Natural killer cell (primary cell): ENCODE results near the gene PGAM2. TPM values are rescaled to one million over a fixed set of nuclear protein-coding genes. Genes with fewer than 3 reads are reported as not detected.
A peak's percentile ranks its signal among the peaks of the same experiment; 100 is the strongest.

Source experiments
- ATAC-seq, 3 donors: fragments of 150-1000 bp in 2 of 3; fragments of 200-7000 bp in 1 of 3; cut with Tn5 transposase; 1 replicate in 1 of 3; 2 replicates in 2 of 3; pipeline ENCODE4 v1.10.0; 2021; ENCODE audit warnings: mild to moderate bottlenecking in 2 of 3, moderate library complexity in 2 of 3
- DNase-seq, 2 donors: peaks; one replicate each; pipeline versions ENCODE4 v3.0.0 to v3.0.0-alpha.2; 2013 to 2021; ENCODE audit warnings: mixed read lengths in 1 of 2
- H3K27ac ChIP-seq: one replicate; pipeline ENCODE4 v1.5.1; 2013; ENCODE audit warnings: mild to moderate bottlenecking, low read length
- H3K27me3 ChIP-seq: one replicate; pipeline ENCODE4 v1.6.1; 2013; ENCODE audit warnings: low read length; ENCODE audit not compliant: control insufficient read depth, insufficient read depth
- H3K36me3 ChIP-seq: one replicate; pipeline ENCODE4 v1.6.1; 2013; ENCODE audit warnings: low read length; ENCODE audit not compliant: control insufficient read depth, insufficient read depth
- H3K4me1 ChIP-seq: one replicate; pipeline ENCODE4 v1.6.1; 2013; ENCODE audit warnings: low read length; ENCODE audit not compliant: control insufficient read depth, insufficient read depth
- H3K4me3 ChIP-seq: one replicate; pipeline ENCODE4 v1.5.1; 2013; ENCODE audit warnings: low read length
- H3K9me3 ChIP-seq: one replicate; pipeline ENCODE4 v1.6.1; 2013; ENCODE audit warnings: low read length; ENCODE audit not compliant: control insufficient read depth, insufficient read depth
- H3K27ac Mint-ChIP-seq, 2 donors: one replicate each; pipeline ENCODE4 v1.8.0; 2022; ENCODE audit warnings: mild to moderate bottlenecking in 2 of 2, mixed read lengths in 2 of 2, moderate library complexity in 1 of 2
- H3K27me3 Mint-ChIP-seq, 2 donors: one replicate each; pipeline ENCODE4 v1.8.0; 2022; ENCODE audit warnings: low read depth in 2 of 2, mixed read lengths in 2 of 2
- H3K36me3 Mint-ChIP-seq: one replicate; pipeline ENCODE4 v1.8.0; 2022; ENCODE audit warnings: mixed read lengths
- H3K4me1 Mint-ChIP-seq, 2 donors: one replicate each; pipeline ENCODE4 v1.8.0; 2022; ENCODE audit warnings: mixed read lengths in 2 of 2
- H3K4me3 Mint-ChIP-seq: one replicate; pipeline ENCODE4 v1.8.0; 2022; ENCODE audit warnings: mild to moderate bottlenecking, moderate library complexity, mixed read lengths
- H3K9me3 Mint-ChIP-seq, 2 donors: one replicate each; pipeline ENCODE4 v1.8.0; 2022; ENCODE audit warnings: mixed read lengths in 2 of 2
- WGBS: methylation state at CpG from one replicate; pipeline ENCODE4 v1.1.7; 2013; ENCODE audit warnings: missing lambda C conversion rate; ENCODE audit not compliant: insufficient coverage; 5-methylcytosine and 5-hydroxymethylcytosine counted together
- intact Hi-C: fragments of 100-400 bp; cut with micrococcal nuclease; formaldehyde crosslinking; loops from one replicate; pipeline ENCODE4 v1.14.2; 2022
- total RNA-seq, 4 donors: library from RNA; stranded (reverse); fragments of 120-200 nt in 1 of 4; gene quantifications; one replicate each; pipeline versions ENCODE4 v1.2.3 to v1.2.4, GENCODE V29; 2013 to 2022
- TF ChIP-seq, protein P1 (sequence below): fragments of 200-600 bp; IDR thresholded peaks from one replicate; pipeline ENCODE4 v1.8.0; 2022; ENCODE audit warnings: antibody characterized with exemption

PGAM2 gene
- total RNA-seq, 3 donors from 2014 or later (not counting 1 experiment from before 2014, with no cell fraction given) = 1.0 to 1.9 (median 1.5) TPM

DNA sequence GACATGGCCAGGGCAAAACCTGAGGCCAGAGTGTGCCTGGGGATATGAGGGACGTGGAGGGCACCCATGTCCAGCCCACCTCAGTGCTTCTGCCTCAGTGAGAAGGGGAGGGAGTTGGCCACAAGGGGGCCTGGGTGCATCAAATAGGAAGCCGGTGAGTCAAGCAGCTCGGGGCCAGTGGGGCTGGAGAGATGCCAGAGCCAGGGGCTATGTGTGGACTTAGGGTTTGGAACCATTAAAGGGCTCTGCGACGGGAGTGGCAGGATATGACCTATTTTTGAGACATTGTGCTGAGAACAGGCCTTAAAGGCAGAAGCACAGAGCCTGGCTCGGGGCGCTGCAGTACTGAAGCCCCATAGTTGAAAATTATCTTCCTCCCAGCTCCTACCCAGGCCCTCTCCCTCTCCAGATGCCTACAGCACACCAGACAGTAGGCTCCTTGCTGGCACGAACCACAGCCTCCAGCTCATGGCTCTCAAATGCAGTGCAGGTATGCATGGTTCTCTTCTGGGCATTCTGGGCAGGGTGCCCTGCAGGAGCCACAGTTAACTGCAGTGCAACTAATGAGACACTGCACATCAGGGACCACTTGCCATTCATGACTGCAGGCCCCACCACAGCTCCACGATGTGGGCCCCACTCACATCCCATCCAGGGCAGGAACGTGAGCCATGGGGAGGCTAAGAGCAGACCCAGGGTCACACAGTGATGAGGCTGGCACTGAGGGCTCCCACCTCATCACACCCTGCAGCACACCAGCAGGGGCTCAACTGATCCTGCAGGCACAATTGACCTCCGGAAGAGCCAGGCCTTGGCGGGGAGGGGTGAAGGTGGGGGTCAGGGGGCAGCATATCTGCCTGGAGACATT, 7.2 kb upstream of the PGAM2 start:
- Histone ChIP-seq H3K9me3 (no peaks in the 10 kb centered on the region), H3K27ac (peak overlapping the region; percentile 93), H3K36me3 (peaks cover 34% of the 10 kb centered on the region), H3K27me3 (no peaks in the 10 kb centered on the region), H3K4me1 (peaks cover 35% of the 10 kb centered on the region), H3K4me3 (no peak overlapping the region)
- Mint-ChIP-seq H3K36me3 (peaks cover 4% of the 10 kb centered on the region), H3K4me3 (no peak overlapping the region), H3K27ac (peak overlapping the region; percentile 90 to 94), H3K27me3 (no peaks in the 10 kb centered on the region), H3K9me3 (no peaks in the 10 kb centered on the region), H3K4me1 (peaks cover 11 to 43% of the 10 kb centered on the region in 2 donors)
- ATAC-seq = peak in 1 of 3 donors; percentile 20
- intact Hi-C loops = no loop called here
- TF ChIP-seq, protein P1, sequence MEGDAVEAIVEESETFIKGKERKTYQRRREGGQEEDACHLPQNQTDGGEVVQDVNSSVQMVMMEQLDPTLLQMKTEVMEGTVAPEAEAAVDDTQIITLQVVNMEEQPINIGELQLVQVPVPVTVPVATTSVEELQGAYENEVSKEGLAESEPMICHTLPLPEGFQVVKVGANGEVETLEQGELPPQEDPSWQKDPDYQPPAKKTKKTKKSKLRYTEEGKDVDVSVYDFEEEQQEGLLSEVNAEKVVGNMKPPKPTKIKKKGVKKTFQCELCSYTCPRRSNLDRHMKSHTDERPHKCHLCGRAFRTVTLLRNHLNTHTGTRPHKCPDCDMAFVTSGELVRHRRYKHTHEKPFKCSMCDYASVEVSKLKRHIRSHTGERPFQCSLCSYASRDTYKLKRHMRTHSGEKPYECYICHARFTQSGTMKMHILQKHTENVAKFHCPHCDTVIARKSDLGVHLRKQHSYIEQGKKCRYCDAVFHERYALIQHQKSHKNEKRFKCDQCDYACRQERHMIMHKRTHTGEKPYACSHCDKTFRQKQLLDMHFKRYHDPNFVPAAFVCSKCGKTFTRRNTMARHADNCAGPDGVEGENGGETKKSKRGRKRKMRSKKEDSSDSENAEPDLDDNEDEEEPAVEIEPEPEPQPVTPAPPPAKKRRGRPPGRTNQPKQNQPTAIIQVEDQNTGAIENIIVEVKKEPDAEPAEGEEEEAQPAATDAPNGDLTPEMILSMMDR = peak; percentile 41
- DNase-seq = peak; percentile 43 to 65
- WGBS = 76% methylated on average over 12 of the region's 12 CpGs

DNA sequence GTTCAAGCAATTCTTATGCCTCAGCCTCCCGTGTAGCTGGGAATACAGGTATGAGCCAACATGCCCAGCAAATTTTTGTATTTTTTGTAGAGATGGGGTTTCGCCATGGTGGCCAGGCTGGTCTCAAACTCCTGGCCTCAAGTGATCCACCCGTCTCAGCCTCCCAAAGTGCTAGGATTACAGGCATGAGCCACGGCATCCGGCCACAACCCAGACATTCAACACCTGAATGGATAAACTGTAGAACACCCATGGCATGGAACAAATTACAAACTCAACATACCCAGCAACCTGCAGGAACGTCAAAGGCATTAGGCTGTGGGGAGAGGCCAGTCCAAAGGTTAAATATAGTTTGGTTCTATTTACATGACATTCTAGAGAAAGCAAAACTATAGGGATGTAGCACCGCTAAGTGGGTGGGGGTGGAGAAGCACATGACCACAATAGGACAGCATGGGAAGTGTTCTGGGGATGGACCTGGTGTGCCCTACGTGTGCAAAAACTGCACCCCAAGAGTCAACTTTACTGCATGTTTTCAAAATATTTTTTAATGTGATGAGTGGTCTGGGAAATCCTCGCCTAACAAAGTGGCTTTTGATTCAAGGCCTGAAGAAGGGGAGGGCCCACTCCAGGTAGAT, 6.5 kb upstream of the PGAM2 start:
- intact Hi-C loops = no loop called here

DNA sequence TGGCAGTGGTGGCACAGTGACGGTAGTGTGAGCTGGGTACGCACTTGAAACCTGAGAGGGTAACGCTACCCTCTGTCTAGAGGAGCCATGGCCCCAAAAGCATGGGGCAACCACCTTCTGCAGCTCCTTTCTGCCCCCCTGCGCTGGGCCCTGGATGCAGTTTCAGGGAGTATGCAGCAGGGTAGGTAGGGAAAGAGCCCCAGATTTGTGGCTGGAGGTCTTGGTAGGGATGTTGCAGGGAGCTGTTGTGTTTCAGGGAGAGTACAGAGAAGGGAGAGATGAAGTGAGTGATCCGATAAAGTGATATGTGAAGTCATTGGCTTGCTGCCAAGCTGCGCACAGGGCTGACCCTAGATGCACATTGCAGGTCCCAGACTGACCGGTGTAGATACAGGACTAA, 2.7 kb upstream of the PGAM2 start:
- H3K27ac ChIP-seq = no peak overlapping the region
- no peaks in the 10 kb centered on the region for H3K36me3 Mint-ChIP-seq
- WGBS = 93% methylated on average over 7 of the region's 7 CpGs
- no peaks in the 10 kb centered on the region for H3K9me3 ChIP-seq
- no peak overlapping the region for H3K4me3 Mint-ChIP-seq
- peaks cover 28% of the 10 kb centered on the region for H3K4me1 ChIP-seq
- H3K4me1 Mint-ChIP-seq = peaks cover 12 to 35% of the 10 kb centered on the region in 2 donors
- peak overlapping the region in 1 of 2 donors; percentile 8 for H3K27ac Mint-ChIP-seq
- intact Hi-C loops = no loop called here
- TF ChIP-seq, protein P1 = no peak
- no peak overlapping the region for H3K4me3 ChIP-seq
- peaks cover 6% of the 10 kb centered on the region for H3K36me3 ChIP-seq
- no peaks in the 10 kb centered on the region for H3K27me3 ChIP-seq
- no peaks in the 10 kb centered on the region for H3K27me3 Mint-ChIP-seq
- DNase-seq (no peak), ATAC-seq (no peak)
- H3K9me3 Mint-ChIP-seq = no peaks in the 10 kb centered on the region

More for the DNA sequence above, 6.5 kb upstream of the PGAM2 start:
- no peaks in the 10 kb centered on the region for H3K27me3 ChIP-seq
- no peak for DNase-seq
- Mint-ChIP-seq H3K9me3 (no peaks in the 10 kb centered on the region), H3K4me1 (peaks cover 6 to 42% of the 10 kb centered on the region in 2 donors), H3K27ac (peak overlapping the region; percentile 90 to 94), H3K36me3 (no peaks in the 10 kb centered on the region), H3K4me3 (no peak overlapping the region), H3K27me3 (no peaks in the 10 kb centered on the region)
- WGBS = 96% methylated on average over 8 of the region's 9 CpGs
- TF ChIP-seq, protein P1 = no peak
- no peak overlapping the region for H3K27ac ChIP-seq
- peaks cover 29% of the 10 kb centered on the region for H3K36me3 ChIP-seq
- H3K4me3 ChIP-seq = no peak overlapping the region
- H3K9me3 ChIP-seq = no peaks in the 10 kb centered on the region
- ATAC-seq = no peak
- H3K4me1 ChIP-seq = peaks cover 29% of the 10 kb centered on the region
